Measurements from ENCODE around the gene CHRD.

DNA sequence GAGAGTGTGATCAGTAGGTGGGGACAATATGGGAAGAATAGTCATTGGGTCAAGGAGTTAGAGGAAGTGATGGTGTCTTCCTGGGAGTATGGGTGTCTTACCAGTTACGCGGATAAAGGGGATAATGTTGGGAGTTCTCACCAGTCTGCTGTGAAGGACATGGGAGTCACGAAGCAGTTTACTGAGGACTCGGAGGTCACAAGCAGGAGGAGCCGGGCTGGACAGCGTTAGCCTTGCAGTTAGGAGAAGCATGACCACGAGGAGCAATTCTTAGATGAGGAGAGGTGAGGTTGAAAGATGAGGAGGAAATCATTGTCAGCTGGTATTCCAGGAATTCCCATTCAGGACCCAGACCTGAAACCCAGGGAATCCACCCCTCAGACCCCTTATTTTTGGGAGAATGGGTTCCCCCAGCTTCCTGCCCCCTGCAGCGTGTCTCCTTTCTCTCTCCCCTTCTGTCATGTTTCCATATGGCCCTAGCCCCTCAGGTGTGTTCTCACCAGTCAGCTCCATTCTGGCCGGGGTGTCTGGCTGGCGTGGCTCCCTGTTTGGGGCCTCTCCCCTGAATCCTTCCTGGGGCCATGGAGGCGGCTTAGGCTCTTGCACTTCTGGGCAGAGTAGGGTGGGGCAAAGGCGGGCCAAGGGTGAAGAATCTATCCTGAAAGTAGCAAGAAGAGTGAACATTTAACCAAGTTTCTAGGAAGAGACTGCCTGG is 4.0 kb upstream of the CHRD start:
- no peak for TF ChIP-seq GATA2 (CRISPR knock-in tag; IDR thresholded peaks at IDR 0.05)
- no peak for TF ChIP-seq MAX (CRISPR knock-in tag; IDR thresholded peaks at IDR 0.05)
- TF ChIP-seq, protein P1, sequence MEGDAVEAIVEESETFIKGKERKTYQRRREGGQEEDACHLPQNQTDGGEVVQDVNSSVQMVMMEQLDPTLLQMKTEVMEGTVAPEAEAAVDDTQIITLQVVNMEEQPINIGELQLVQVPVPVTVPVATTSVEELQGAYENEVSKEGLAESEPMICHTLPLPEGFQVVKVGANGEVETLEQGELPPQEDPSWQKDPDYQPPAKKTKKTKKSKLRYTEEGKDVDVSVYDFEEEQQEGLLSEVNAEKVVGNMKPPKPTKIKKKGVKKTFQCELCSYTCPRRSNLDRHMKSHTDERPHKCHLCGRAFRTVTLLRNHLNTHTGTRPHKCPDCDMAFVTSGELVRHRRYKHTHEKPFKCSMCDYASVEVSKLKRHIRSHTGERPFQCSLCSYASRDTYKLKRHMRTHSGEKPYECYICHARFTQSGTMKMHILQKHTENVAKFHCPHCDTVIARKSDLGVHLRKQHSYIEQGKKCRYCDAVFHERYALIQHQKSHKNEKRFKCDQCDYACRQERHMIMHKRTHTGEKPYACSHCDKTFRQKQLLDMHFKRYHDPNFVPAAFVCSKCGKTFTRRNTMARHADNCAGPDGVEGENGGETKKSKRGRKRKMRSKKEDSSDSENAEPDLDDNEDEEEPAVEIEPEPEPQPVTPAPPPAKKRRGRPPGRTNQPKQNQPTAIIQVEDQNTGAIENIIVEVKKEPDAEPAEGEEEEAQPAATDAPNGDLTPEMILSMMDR (IDR thresholded peaks at IDR 0.05 in 2 of 3, conservative IDR thresholded peaks at IDR 0.05 in 1 of 3; ENCODE audit: insufficient read depth in 2 of 3, low read depth in 1 of 3, low read length in 3 of 3), result no peak
- TF ChIP-seq HEY1 (CRISPR knock-in tag; IDR thresholded peaks at IDR 0.05; ENCODE audit: borderline replicate concordance), result no peak
- no peak for TF ChIP-seq SIN3B (IDR thresholded peaks at IDR 0.05; ENCODE audit: low read depth)
- TF ChIP-seq BMI1 (IDR thresholded peaks at IDR 0.05; ENCODE audit: low read length), result no peak
- no peak for TF ChIP-seq FOXA3 (CRISPR knock-in tag; conservative IDR thresholded peaks at IDR 0.05 in 1 of 2, IDR thresholded peaks at IDR 0.05 in 1 of 2)
- TF ChIP-seq, protein P2, sequence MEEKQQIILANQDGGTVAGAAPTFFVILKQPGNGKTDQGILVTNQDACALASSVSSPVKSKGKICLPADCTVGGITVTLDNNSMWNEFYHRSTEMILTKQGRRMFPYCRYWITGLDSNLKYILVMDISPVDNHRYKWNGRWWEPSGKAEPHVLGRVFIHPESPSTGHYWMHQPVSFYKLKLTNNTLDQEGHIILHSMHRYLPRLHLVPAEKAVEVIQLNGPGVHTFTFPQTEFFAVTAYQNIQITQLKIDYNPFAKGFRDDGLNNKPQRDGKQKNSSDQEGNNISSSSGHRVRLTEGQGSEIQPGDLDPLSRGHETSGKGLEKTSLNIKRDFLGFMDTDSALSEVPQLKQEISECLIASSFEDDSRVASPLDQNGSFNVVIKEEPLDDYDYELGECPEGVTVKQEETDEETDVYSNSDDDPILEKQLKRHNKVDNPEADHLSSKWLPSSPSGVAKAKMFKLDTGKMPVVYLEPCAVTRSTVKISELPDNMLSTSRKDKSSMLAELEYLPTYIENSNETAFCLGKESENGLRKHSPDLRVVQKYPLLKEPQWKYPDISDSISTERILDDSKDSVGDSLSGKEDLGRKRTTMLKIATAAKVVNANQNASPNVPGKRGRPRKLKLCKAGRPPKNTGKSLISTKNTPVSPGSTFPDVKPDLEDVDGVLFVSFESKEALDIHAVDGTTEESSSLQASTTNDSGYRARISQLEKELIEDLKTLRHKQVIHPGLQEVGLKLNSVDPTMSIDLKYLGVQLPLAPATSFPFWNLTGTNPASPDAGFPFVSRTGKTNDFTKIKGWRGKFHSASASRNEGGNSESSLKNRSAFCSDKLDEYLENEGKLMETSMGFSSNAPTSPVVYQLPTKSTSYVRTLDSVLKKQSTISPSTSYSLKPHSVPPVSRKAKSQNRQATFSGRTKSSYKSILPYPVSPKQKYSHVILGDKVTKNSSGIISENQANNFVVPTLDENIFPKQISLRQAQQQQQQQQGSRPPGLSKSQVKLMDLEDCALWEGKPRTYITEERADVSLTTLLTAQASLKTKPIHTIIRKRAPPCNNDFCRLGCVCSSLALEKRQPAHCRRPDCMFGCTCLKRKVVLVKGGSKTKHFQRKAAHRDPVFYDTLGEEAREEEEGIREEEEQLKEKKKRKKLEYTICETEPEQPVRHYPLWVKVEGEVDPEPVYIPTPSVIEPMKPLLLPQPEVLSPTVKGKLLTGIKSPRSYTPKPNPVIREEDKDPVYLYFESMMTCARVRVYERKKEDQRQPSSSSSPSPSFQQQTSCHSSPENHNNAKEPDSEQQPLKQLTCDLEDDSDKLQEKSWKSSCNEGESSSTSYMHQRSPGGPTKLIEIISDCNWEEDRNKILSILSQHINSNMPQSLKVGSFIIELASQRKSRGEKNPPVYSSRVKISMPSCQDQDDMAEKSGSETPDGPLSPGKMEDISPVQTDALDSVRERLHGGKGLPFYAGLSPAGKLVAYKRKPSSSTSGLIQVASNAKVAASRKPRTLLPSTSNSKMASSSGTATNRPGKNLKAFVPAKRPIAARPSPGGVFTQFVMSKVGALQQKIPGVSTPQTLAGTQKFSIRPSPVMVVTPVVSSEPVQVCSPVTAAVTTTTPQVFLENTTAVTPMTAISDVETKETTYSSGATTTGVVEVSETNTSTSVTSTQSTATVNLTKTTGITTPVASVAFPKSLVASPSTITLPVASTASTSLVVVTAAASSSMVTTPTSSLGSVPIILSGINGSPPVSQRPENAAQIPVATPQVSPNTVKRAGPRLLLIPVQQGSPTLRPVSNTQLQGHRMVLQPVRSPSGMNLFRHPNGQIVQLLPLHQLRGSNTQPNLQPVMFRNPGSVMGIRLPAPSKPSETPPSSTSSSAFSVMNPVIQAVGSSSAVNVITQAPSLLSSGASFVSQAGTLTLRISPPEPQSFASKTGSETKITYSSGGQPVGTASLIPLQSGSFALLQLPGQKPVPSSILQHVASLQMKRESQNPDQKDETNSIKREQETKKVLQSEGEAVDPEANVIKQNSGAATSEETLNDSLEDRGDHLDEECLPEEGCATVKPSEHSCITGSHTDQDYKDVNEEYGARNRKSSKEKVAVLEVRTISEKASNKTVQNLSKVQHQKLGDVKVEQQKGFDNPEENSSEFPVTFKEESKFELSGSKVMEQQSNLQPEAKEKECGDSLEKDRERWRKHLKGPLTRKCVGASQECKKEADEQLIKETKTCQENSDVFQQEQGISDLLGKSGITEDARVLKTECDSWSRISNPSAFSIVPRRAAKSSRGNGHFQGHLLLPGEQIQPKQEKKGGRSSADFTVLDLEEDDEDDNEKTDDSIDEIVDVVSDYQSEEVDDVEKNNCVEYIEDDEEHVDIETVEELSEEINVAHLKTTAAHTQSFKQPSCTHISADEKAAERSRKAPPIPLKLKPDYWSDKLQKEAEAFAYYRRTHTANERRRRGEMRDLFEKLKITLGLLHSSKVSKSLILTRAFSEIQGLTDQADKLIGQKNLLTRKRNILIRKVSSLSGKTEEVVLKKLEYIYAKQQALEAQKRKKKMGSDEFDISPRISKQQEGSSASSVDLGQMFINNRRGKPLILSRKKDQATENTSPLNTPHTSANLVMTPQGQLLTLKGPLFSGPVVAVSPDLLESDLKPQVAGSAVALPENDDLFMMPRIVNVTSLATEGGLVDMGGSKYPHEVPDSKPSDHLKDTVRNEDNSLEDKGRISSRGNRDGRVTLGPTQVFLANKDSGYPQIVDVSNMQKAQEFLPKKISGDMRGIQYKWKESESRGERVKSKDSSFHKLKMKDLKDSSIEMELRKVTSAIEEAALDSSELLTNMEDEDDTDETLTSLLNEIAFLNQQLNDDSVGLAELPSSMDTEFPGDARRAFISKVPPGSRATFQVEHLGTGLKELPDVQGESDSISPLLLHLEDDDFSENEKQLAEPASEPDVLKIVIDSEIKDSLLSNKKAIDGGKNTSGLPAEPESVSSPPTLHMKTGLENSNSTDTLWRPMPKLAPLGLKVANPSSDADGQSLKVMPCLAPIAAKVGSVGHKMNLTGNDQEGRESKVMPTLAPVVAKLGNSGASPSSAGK (IDR thresholded peaks at IDR 0.05), result no peak
- TF ChIP-seq KDM1A (IDR thresholded peaks at IDR 0.05), result no peak
- no peak for TF ChIP-seq ARID3A (IDR thresholded peaks at IDR 0.05; ENCODE audit: borderline replicate concordance, low read depth, low read length)
- TF ChIP-seq RNF2 (IDR thresholded peaks at IDR 0.05), result no peak
- no peak for TF ChIP-seq POLR2AphosphoS5 (IDR thresholded peaks at IDR 0.05; ENCODE audit: control insufficient read depth, insufficient read depth, low read depth, low read length)

Data from K562 (cell line).